ENCODE data around the gene EMCN. TPM values are rescaled to one million over a fixed set of nuclear protein-coding genes. Genes with fewer than 3 reads are reported as not detected.

The EMCN gene
- total and polyA plus RNA-seq, 7 donors = 1.2 to 14.7 (median 5.3) TPM

GRCh38 chr4:100424376-100424775 lies 93.4 kb downstream of the EMCN start:
- Histone ChIP-seq H3K9me3 (no peaks in the 10 kb centered on the region), H3K27me3 (no peaks in the 10 kb centered on the region), H3K27ac (no peak overlapping the region), H3K4me1 (no peaks in the 10 kb centered on the region), H3K36me3 (no peaks in the 10 kb centered on the region), H3K4me3 (no peak overlapping the region)
- intact Hi-C loops (cut with DNase I) = no loop called here
- WGBS, 2 donors = 85 to 86% methylated on average over 4 of the region's 4 CpGs
- TF ChIP-seq POLR2AphosphoS5 (IDR thresholded peaks at IDR 0.05) (no peak), EP300 (IDR thresholded peaks at IDR 0.05) (no peak), POLR2A (IDR thresholded peaks at IDR 0.05) (no peak), CTCF (IDR thresholded peaks at IDR 0.05) (no peak)
- no peak for DNase-seq

- intact Hi-C loops (cut with DNase I) = no loop called here
- Histone ChIP-seq H3K27ac (no peak overlapping the region), H3K36me3 (no peaks in the 10 kb centered on the region), H3K4me1 (no peaks in the 10 kb centered on the region), H3K4me3 (no peak overlapping the region), H3K27me3 (no peaks in the 10 kb centered on the region), H3K9me3 (no peaks in the 10 kb centered on the region)
- 23 to 67% methylated on average over 1 of the region's 1 CpG for WGBS, 2 donors
- TF ChIP-seq CTCF (IDR thresholded peaks at IDR 0.05) = no peak
- no peak for TF ChIP-seq EP300 (IDR thresholded peaks at IDR 0.05)
- no peak for TF ChIP-seq POLR2A (IDR thresholded peaks at IDR 0.05)
- no peak for TF ChIP-seq POLR2AphosphoS5 (IDR thresholded peaks at IDR 0.05)
- no peak for DNase-seq
These were observed 94.9 kb downstream of the EMCN start for GRCh38 chr4:100422894-100423293.

GRCh38 chr4:100421361-100421978 lies 96.4 kb downstream of the EMCN start:
- no peak overlapping the region for H3K27ac ChIP-seq
- TF ChIP-seq EP300 (IDR thresholded peaks at IDR 0.05) (no peak), CTCF (IDR thresholded peaks at IDR 0.05) (peak in 2 of 4 experiments; percentile 21 to 37), POLR2AphosphoS5 (IDR thresholded peaks at IDR 0.05) (no peak), POLR2A (IDR thresholded peaks at IDR 0.05) (no peak)
- H3K4me1 ChIP-seq = no peaks in the 10 kb centered on the region
- intact Hi-C loops (cut with DNase I) = no loop called here
- H3K9me3 ChIP-seq = no peaks in the 10 kb centered on the region
- WGBS, 2 donors = 45 to 46% methylated on average over 3 of the region's 3 CpGs
- H3K27me3 ChIP-seq = no peaks in the 10 kb centered on the region
- no peaks in the 10 kb centered on the region for H3K36me3 ChIP-seq
- H3K4me3 ChIP-seq = no peak overlapping the region
- no peak for DNase-seq

GRCh38 chr4:100420571-100420970 lies 97.3 kb downstream of the EMCN start:
- Histone ChIP-seq H3K4me3 (no peak overlapping the region), H3K27ac (no peak overlapping the region), H3K27me3 (no peaks in the 10 kb centered on the region), H3K4me1 (no peaks in the 10 kb centered on the region), H3K9me3 (no peaks in the 10 kb centered on the region), H3K36me3 (no peaks in the 10 kb centered on the region)
- 23 to 65% methylated on average over 2 of the region's 2 CpGs for WGBS, 2 donors
- TF ChIP-seq POLR2A (IDR thresholded peaks at IDR 0.05) (no peak), CTCF (IDR thresholded peaks at IDR 0.05) (no peak), POLR2AphosphoS5 (IDR thresholded peaks at IDR 0.05) (no peak), EP300 (IDR thresholded peaks at IDR 0.05) (no peak)
- intact Hi-C loops (cut with DNase I) = no loop called here
- no peak for DNase-seq

GRCh38 chr4:100417565-100417964 lies 100.3 kb downstream of the EMCN start:
- intact Hi-C loops (cut with DNase I) = no loop called here
- Histone ChIP-seq H3K27me3 (no peaks in the 10 kb centered on the region), H3K4me3 (no peak overlapping the region), H3K36me3 (no peaks in the 10 kb centered on the region), H3K9me3 (no peaks in the 10 kb centered on the region), H3K27ac (no peak overlapping the region), H3K4me1 (no peaks in the 10 kb centered on the region)
- TF ChIP-seq POLR2AphosphoS5 (IDR thresholded peaks at IDR 0.05) = no peak
- no peak for TF ChIP-seq CTCF (IDR thresholded peaks at IDR 0.05)
- no peak for TF ChIP-seq EP300 (IDR thresholded peaks at IDR 0.05)
- TF ChIP-seq POLR2A (IDR thresholded peaks at IDR 0.05) = no peak
- WGBS, 2 donors = 59 to 65% methylated on average over 1 of the region's 1 CpG
- DNase-seq = no peak

All from sigmoid colon (tissue), 7 donors.